Skeletal muscle tissue (tissue), 4 donors: Measurements from ENCODE around the gene HEBP1. TPM values are rescaled to one million over a fixed set of nuclear protein-coding genes. Genes with fewer than 3 reads are reported as not detected.

Source experiments
- H3K27ac ChIP-seq: one replicate; pipeline ENCODE4 v1.7.0; 2013; ENCODE audit warnings: mild to moderate bottlenecking, low read depth, low read length, inconsistent platforms
- H3K27me3 ChIP-seq, 3 donors: one replicate each; pipeline ENCODE4 v1.7.0; 2013; ENCODE audit warnings: low read length in 3 of 3; ENCODE audit not compliant: control insufficient read depth in 3 of 3, insufficient read depth in 3 of 3
- H3K36me3 ChIP-seq, 3 donors: one replicate each; pipeline ENCODE4 v1.7.0; 2013; ENCODE audit warnings: low read length in 3 of 3; ENCODE audit not compliant: control insufficient read depth in 3 of 3, insufficient read depth in 3 of 3
- H3K4me1 ChIP-seq, 3 donors: one replicate each; pipeline ENCODE4 v1.7.0; 2013; ENCODE audit warnings: low read length in 3 of 3, mild to moderate bottlenecking in 3 of 3; ENCODE audit not compliant: control insufficient read depth in 3 of 3, insufficient read depth in 3 of 3
- H3K4me3 ChIP-seq, 3 donors: one replicate each; pipeline ENCODE4 v1.7.0; 2013; ENCODE audit warnings: low read length in 3 of 3
- H3K9ac ChIP-seq, 3 donors: one replicate each; pipeline ENCODE4 v1.7.0; 2013; ENCODE audit warnings: low read length in 3 of 3, mild to moderate bottlenecking in 3 of 3, moderate library complexity in 2 of 3, low read depth in 1 of 3
- H3K9me3 ChIP-seq, 3 donors: one replicate each; pipeline ENCODE4 v1.7.0; 2013; ENCODE audit warnings: low read length in 3 of 3; ENCODE audit not compliant: control insufficient read depth in 3 of 3
- total RNA-seq: library from RNA; depleted of rRNA; stranded (reverse); fragments of >200 nt; gene quantifications from one replicate; pipeline ENCODE4 v1.2.3, GENCODE V29; 2014
- donor health status: Osteomylitis.

HEBP1 gene
- total RNA-seq, 1 donor from 2014 or later: 16.2 TPM

DNA sequence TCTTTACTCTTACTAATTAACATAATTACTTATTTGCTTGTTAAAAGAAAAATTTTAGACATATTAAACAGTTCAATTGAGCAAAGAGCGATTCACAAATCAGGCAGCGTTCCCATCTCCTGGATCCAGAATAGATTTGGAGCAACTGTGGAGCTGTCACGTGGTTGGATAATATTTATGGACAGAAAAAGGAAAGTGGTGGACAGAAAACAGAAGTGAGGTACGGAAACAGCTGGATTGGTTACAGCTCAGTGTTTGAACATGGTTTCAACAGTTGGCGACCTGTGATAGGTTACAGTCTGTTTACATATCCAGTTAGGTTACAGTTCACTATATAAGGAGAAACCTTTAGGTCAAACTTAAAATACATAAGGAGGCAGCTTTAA, 24.5 kb upstream of the HEBP1 start:
- peaks cover 0 to 2% (median 0%) of the 10 kb centered on the region in 3 donors for H3K27me3 ChIP-seq
- H3K4me1 ChIP-seq: peaks cover 0 to 4% (median 0%) of the 10 kb centered on the region in 3 donors
- no peaks in the 10 kb centered on the region for H3K9me3 ChIP-seq
- H3K36me3 ChIP-seq: no peaks in the 10 kb centered on the region
- H3K27ac ChIP-seq: no peak overlapping the region
- H3K4me3 ChIP-seq: no peak overlapping the region
- no peak overlapping the region for H3K9ac ChIP-seq

GRCh38 chr12:13023811-13024530, 23.9 kb upstream of the HEBP1 start:
- H3K9ac ChIP-seq: no peak overlapping the region
- H3K27ac ChIP-seq: no peak overlapping the region
- peaks cover 0 to 4% (median 0%) of the 10 kb centered on the region in 3 donors for H3K4me1 ChIP-seq
- peaks cover 0 to 2% (median 0%) of the 10 kb centered on the region in 3 donors for H3K27me3 ChIP-seq
- H3K9me3 ChIP-seq: no peaks in the 10 kb centered on the region
- H3K4me3 ChIP-seq: no peak overlapping the region
- no peaks in the 10 kb centered on the region for H3K36me3 ChIP-seq

- H3K4me1 ChIP-seq: peaks cover 0 to 4% (median 0%) of the 10 kb centered on the region in 3 donors
- H3K9me3 ChIP-seq: no peaks in the 10 kb centered on the region
- H3K27ac ChIP-seq: no peak overlapping the region
- no peak overlapping the region for H3K4me3 ChIP-seq
- no peak overlapping the region for H3K9ac ChIP-seq
- H3K27me3 ChIP-seq: peaks cover 0 to 3% (median 0%) of the 10 kb centered on the region in 3 donors
- no peaks in the 10 kb centered on the region for H3K36me3 ChIP-seq
Observed at GRCh38 chr12:13022851-13023271, 22.8 kb upstream of the HEBP1 start.

DNA sequence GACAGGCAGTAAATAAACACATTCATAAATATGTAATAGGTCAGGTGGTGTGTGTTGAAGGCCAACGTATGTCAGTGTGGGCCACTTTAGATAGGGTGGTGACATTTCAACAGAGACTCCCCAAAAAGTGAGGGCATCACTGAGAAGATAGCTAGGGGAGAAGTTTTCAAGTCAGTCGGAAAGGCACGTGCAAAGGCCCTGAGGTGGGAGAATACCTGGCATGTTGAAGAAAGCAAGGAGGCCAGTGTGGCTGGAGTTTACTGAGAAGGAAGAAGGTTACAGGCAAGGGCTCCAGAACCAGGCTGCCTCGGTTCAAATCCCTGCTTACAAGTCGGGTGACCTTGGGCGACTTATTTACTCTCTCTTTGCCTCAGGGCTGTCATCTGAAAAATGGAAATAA, 11.0 kb upstream of the HEBP1 start:
- Histone ChIP-seq H3K9ac (no peak overlapping the region), H3K4me3 (no peak overlapping the region), H3K27me3 (no peaks in the 10 kb centered on the region), H3K9me3 (no peaks in the 10 kb centered on the region), H3K27ac (no peak overlapping the region), H3K36me3 (no peaks in the 10 kb centered on the region), H3K4me1 (no peaks in the 10 kb centered on the region)

- H3K36me3 ChIP-seq: no peaks in the 10 kb centered on the region
- H3K4me3 ChIP-seq: no peak overlapping the region
- H3K27ac ChIP-seq: no peak overlapping the region
- no peaks in the 10 kb centered on the region for H3K9me3 ChIP-seq
- H3K27me3 ChIP-seq: no peaks in the 10 kb centered on the region
- H3K9ac ChIP-seq: no peak overlapping the region
- no peaks in the 10 kb centered on the region for H3K4me1 ChIP-seq
Observed at GRCh38 chr12:13008741-13009380, 8.8 kb upstream of the HEBP1 start.

DNA sequence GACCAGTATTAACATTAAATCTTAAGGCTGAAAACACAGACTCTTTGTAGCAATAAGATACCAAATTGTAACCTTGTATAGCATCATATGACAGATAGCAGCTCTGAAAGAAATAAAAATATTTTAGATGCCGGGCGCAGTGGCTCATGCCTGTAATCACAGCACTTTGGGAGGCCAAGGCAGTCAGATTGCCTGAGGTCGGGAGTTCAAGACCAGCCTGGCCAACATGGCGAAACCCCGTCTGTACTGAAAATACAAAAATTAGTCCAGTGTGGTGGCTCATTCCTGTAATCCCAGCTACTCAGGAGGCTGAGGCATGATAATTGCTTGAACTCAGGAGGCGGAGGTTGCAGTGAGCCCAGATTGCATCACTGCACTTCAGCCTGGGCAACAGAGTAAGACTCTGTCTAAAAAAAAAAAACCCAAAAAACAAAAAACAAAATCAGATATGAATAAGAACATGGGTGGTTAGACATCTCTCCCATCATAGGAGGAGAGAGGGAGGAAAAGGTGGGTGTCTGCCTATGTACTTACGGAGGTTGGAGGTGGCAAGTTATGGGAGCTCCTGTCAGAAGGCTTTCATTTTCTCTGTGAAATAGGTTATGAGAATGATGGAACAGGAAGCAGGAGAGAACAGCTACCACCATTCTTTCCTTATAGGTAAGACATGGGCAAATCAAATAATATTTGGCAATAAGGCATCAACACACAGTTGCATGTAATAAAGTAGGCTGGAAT, 7.6 kb upstream of the HEBP1 start:
- no peaks in the 10 kb centered on the region for H3K9me3 ChIP-seq
- no peaks in the 10 kb centered on the region for H3K4me1 ChIP-seq
- H3K36me3 ChIP-seq: no peaks in the 10 kb centered on the region
- H3K9ac ChIP-seq: no peak overlapping the region
- H3K4me3 ChIP-seq: no peak overlapping the region
- H3K27ac ChIP-seq: no peak overlapping the region
- H3K27me3 ChIP-seq: no peaks in the 10 kb centered on the region

GRCh38 chr12:13005649-13006048, 5.6 kb upstream of the HEBP1 start:
- Histone ChIP-seq H3K27ac (no peak overlapping the region), H3K9me3 (no peaks in the 10 kb centered on the region), H3K4me3 (no peak overlapping the region), H3K36me3 (no peaks in the 10 kb centered on the region), H3K9ac (no peak overlapping the region), H3K4me1 (peaks cover 5 to 7% (median 7%) of the 10 kb centered on the region in 3 donors), H3K27me3 (no peaks in the 10 kb centered on the region)

- H3K27ac ChIP-seq: no peak overlapping the region
- no peak overlapping the region for H3K4me3 ChIP-seq
- H3K4me1 ChIP-seq: peaks cover 5 to 7% (median 7%) of the 10 kb centered on the region in 3 donors
- H3K9me3 ChIP-seq: no peaks in the 10 kb centered on the region
- H3K27me3 ChIP-seq: no peaks in the 10 kb centered on the region
- no peaks in the 10 kb centered on the region for H3K36me3 ChIP-seq
- H3K9ac ChIP-seq: no peak overlapping the region
Observed at GRCh38 chr12:13004986-13005385, 4.9 kb upstream of the HEBP1 start.

DNA sequence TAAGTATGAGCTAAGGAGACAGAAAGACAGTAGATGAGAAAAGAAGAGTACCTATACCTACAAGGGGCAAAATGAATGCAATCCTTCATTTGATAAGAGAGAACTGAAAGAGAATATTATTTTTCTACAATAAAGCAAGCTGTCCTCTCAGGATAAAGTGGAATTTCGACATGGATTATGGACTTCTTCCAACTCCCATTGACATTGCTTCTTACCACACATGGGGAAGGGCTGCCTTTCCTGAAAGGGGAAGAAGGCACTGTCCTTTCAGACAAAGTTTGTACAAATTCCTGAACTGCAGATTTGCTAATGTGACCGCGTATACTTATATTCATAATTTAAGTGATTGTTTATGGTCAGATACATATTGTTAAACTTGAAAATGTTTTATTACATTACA, 4.3 kb upstream of the HEBP1 start:
- no peak overlapping the region for H3K4me3 ChIP-seq
- no peaks in the 10 kb centered on the region for H3K9me3 ChIP-seq
- H3K9ac ChIP-seq: no peak overlapping the region
- H3K4me1 ChIP-seq: peaks cover 7 to 12% (median 8%) of the 10 kb centered on the region in 3 donors
- H3K27me3 ChIP-seq: no peaks in the 10 kb centered on the region
- H3K36me3 ChIP-seq: no peaks in the 10 kb centered on the region
- no peak overlapping the region for H3K27ac ChIP-seq
